Tongue (tissue), 2 donors: ENCODE data around the gene ENOX1. TPM values are rescaled to one million over a fixed set of nuclear protein-coding genes. Genes with fewer than 3 reads are reported as not detected.

Experiments
- DNase-seq: peaks from one replicate; pipeline ENCODE4 v3.0.0-alpha.2; 2015
- total RNA-seq: library from RNA; depleted of rRNA; stranded (reverse); fragments of >200 nt; gene quantifications from one replicate; pipeline ENCODE4 v1.2.3, GENCODE V29; 2014

Gene ENOX1
- total RNA-seq, 1 donor from 2014 or later: 11.8 TPM

GRCh38 chr13:43669964-43670363 lies 116.8 kb downstream of the ENOX1 start:
- DNase-seq: no peak

GRCh38 chr13:43669101-43669500 lies 117.7 kb downstream of the ENOX1 start:
- no peak for DNase-seq

GRCh38 chr13:43666403-43666802 lies 120.4 kb downstream of the ENOX1 start:
- DNase-seq: no peak

- DNase-seq: no peak
These were observed 121.4 kb downstream of the ENOX1 start for GRCh38 chr13:43665388-43665787.

- peak; percentile 38 for DNase-seq
These were observed 122.0 kb downstream of the ENOX1 start for GRCh38 chr13:43664700-43665191.

- DNase-seq: no peak
These were observed 123.2 kb downstream of the ENOX1 start for GRCh38 chr13:43663474-43664090.

GRCh38 chr13:43662976-43663375 lies 123.8 kb downstream of the ENOX1 start:
- DNase-seq: no peak

- no peak for DNase-seq
These were observed 125.5 kb downstream of the ENOX1 start for GRCh38 chr13:43661161-43661830.

GRCh38 chr13:43657485-43657884 lies 129.3 kb downstream of the ENOX1 start:
- no peak for DNase-seq

GRCh38 chr13:43653980-43654379 lies 132.8 kb downstream of the ENOX1 start:
- no peak for DNase-seq

GRCh38 chr13:43653395-43653794 lies 133.4 kb downstream of the ENOX1 start:
- no peak for DNase-seq

GRCh38 chr13:43652760-43653159 lies 134.0 kb downstream of the ENOX1 start:
- no peak for DNase-seq

GRCh38 chr13:43650882-43651281 lies 135.9 kb downstream of the ENOX1 start:
- DNase-seq: no peak

- DNase-seq: no peak
These were observed 138.0 kb downstream of the ENOX1 start for GRCh38 chr13:43648733-43649132.

- no peak for DNase-seq
These were observed 139.3 kb downstream of the ENOX1 start for GRCh38 chr13:43647471-43647870.

- no peak for DNase-seq
These were observed 146.3 kb downstream of the ENOX1 start for GRCh38 chr13:43640476-43640875.

GRCh38 chr13:43631106-43631505 lies 155.7 kb downstream of the ENOX1 start:
- peak; percentile 10 for DNase-seq

GRCh38 chr13:43629691-43630480 lies 156.9 kb downstream of the ENOX1 start:
- DNase-seq: no peak

- no peak for DNase-seq
These were observed 159.8 kb downstream of the ENOX1 start for GRCh38 chr13:43626994-43627393.

- no peak for DNase-seq
These were observed 172.7 kb downstream of the ENOX1 start for GRCh38 chr13:43614063-43614462.

- peak; percentile 16 for DNase-seq
These were observed 175.2 kb downstream of the ENOX1 start for GRCh38 chr13:43611281-43612273.
